OCI-LY3 (cell line): ENCODE data around the gene SFRP5.

Experiments used
- H2AFZ ChIP-seq: fragments of 200-600, 300-600 bp; shearing (Covaris generic); 2 replicates; pipeline ENCODE4 v1.6.0; 2014; ENCODE audit warnings: antibody characterized with exemption, low read depth, low read length
- H3K27ac ChIP-seq: fragments of 200-600, 300-600 bp; sonication (generic); 2 replicates; pipeline ENCODE4 v1.5.1; 2014; ENCODE audit warnings: mild to moderate bottlenecking, low read length, moderate library complexity, mixed read lengths
- H3K27me3 ChIP-seq: fragments of 200-600, 300-600 bp; sonication (generic); 2 replicates; pipeline ENCODE4 v1.6.1; 2014; ENCODE audit warnings: low read depth, low read length, mixed read lengths
- H3K36me3 ChIP-seq: fragments of 200-600, 300-600 bp; sonication (generic); replicated peaks from 2 replicates; pipeline ENCODE3; 2014; ENCODE audit warnings: low read depth, low read length, mixed read lengths
- H3K4me1 ChIP-seq: fragments of 300-600, 200-600 bp; sonication (generic); 2 replicates; pipeline ENCODE4 v1.6.1; 2014; ENCODE audit warnings: low read length, mixed read lengths
- H3K4me2 ChIP-seq: fragments of 200-600, 300-600 bp; sonication (generic); 2 replicates; pipeline ENCODE4 v1.6.1; 2014; ENCODE audit warnings: low read length, mixed read lengths
- H3K4me3 ChIP-seq: fragments of 300-600, 200-600 bp; sonication (generic); 2 replicates; pipeline ENCODE4 v1.5.1; 2014; ENCODE audit warnings: antibody characterized with exemption, mild to moderate bottlenecking, low read length, moderate library complexity
- H3K79me2 ChIP-seq: fragments of 300-600, 200-600 bp; shearing (Covaris generic); 2 replicates; pipeline ENCODE4 v1.6.1; 2014; ENCODE audit warnings: mild to moderate bottlenecking, low read length, mixed read lengths
- H3K9ac ChIP-seq: fragments of 300-600, 200-600 bp; shearing (Covaris generic); 2 replicates; pipeline ENCODE4 v1.6.0; 2014; ENCODE audit warnings: mild to moderate bottlenecking, low read length, moderate library complexity
- H3K9me3 ChIP-seq: fragments of 200-600, 300-600 bp; shearing (Covaris generic); 2 replicates; pipeline ENCODE4 v1.6.1; 2014; ENCODE audit warnings: low read length, mixed read lengths; ENCODE audit not compliant: insufficient read depth
- H4K20me1 ChIP-seq: fragments of 200-600, 300-600 bp; sonication (generic); 2 replicates; pipeline ENCODE4 v1.6.1; 2016; ENCODE audit warnings: low read length, mixed read lengths; ENCODE audit not compliant: insufficient read depth
- CTCF ChIP-seq: fragments of 200-600, 300-600 bp; sonication (generic); IDR thresholded peaks from 2 replicates; pipeline ENCODE4 v1.5.1; 2014; ENCODE audit warnings: antibody characterized with exemption, low read length, low read depth
- EZH2phosphoT487 ChIP-seq: fragments of 200-600 bp; shearing (Covaris generic); IDR thresholded peaks from 2 replicates; pipeline ENCODE4 v1.6.1; 2018; ENCODE audit warnings: antibody characterized with exemption, mixed run types, low read depth

The SFRP5 gene

DNA sequence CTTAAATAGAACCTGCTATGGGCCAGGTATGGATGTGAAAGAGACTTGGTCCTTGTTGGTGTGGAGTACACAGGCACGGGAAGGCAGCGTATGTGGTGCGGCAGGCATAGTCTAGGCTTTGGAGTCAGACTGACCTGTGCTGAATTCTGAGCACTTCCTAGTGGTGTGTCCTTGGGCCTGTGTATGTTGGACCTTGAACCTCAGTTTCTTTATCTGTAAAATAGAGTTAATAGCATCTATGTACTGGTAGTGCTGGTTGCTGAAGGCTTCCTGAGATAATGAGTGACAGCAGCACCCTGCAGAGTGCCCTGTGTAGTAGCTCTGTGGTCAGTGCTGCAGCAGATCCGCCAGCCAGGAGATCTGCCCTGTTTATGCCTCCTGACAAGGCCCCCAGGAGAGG lies 5.3 kb upstream of the SFRP5 start:
- Histone ChIP-seq H3K79me2 (no peaks in the 10 kb centered on the region), H3K36me3 (no peaks in the 10 kb centered on the region), H4K20me1 (no peaks in the 10 kb centered on the region), H3K9ac (no peak overlapping the region), H3K27ac (no peak overlapping the region), H3K4me2 (no peak overlapping the region), H3K4me3 (no peak overlapping the region), H3K27me3 (no peaks in the 10 kb centered on the region), H3K9me3 (no peaks in the 10 kb centered on the region), H2AFZ (no peak overlapping the region), H3K4me1 (no peaks in the 10 kb centered on the region)
- TF ChIP-seq EZH2phosphoT487 (no peak), CTCF (no peak)

GRCh38 chr10:97774811-97775294 lies 3.1 kb upstream of the SFRP5 start:
- Histone ChIP-seq H3K36me3 (no peaks in the 10 kb centered on the region), H3K9ac (no peak overlapping the region), H3K27ac (no peak overlapping the region), H2AFZ (no peak overlapping the region), H3K4me1 (no peaks in the 10 kb centered on the region), H3K9me3 (no peaks in the 10 kb centered on the region), H3K4me2 (no peak overlapping the region), H3K79me2 (no peaks in the 10 kb centered on the region), H3K4me3 (no peak overlapping the region), H4K20me1 (no peaks in the 10 kb centered on the region), H3K27me3 (no peaks in the 10 kb centered on the region)
- TF ChIP-seq CTCF (no peak), EZH2phosphoT487 (no peak)

GRCh38 chr10:97773096-97773495 lies 1.3 kb upstream of the SFRP5 start:
- no peak overlapping the region for H3K27ac ChIP-seq

More at GRCh38 chr10:97773096-97773495, 1.3 kb upstream of the SFRP5 start:
- Histone ChIP-seq H4K20me1 (no peaks in the 10 kb centered on the region), H2AFZ (no peak overlapping the region), H3K4me1 (no peaks in the 10 kb centered on the region), H3K9ac (no peak overlapping the region), H3K9me3 (no peaks in the 10 kb centered on the region), H3K36me3 (no peaks in the 10 kb centered on the region), H3K4me3 (no peak overlapping the region), H3K27me3 (no peaks in the 10 kb centered on the region), H3K79me2 (no peaks in the 10 kb centered on the region), H3K4me2 (no peak overlapping the region)
- TF ChIP-seq CTCF: no peak
- no peak for TF ChIP-seq EZH2phosphoT487
